ENCODE data around the gene ATP1B2. TPM values are rescaled to one million over a fixed set of nuclear protein-coding genes. Genes with fewer than 3 reads are reported as not detected.

Gene ATP1B2
- total RNA-seq, 1 donor from 2014 or later = 0.92 TPM

Other genes starting within 250 kb of the ATP1B2 start
- 69.0 TPM for gene TMEM256, start 246.8 kb upstream of the ATP1B2 start, total RNA-seq
- gene NLGN2, start 243.1 kb upstream of the ATP1B2 start, total RNA-seq = 9.3 TPM
- not detected for gene SPEM1, start 230.6 kb upstream of the ATP1B2 start, total RNA-seq
- gene SPEM2, start 225.3 kb upstream of the ATP1B2 start, total RNA-seq = not detected
- gene SPEM3, start 222.1 kb upstream of the ATP1B2 start, total RNA-seq = not detected
- gene TMEM102, start 215.5 kb upstream of the ATP1B2 start, total RNA-seq = 2.4 TPM
- gene FGF11, start 211.4 kb upstream of the ATP1B2 start, total RNA-seq = 5.4 TPM
- gene CHRNB1, start 205.9 kb upstream of the ATP1B2 start, total RNA-seq = 27.9 TPM
- 22.9 TPM for gene ZBTB4, start 171.3 kb upstream of the ATP1B2 start, total RNA-seq
- not detected for gene SLC35G6, start 169.5 kb upstream of the ATP1B2 start, total RNA-seq
- gene POLR2A, start 166.6 kb upstream of the ATP1B2 start, total RNA-seq = 71.4 TPM
- 18.0 TPM for gene TNFSF12, start 101.9 kb upstream of the ATP1B2 start, total RNA-seq
- 6.6 TPM for gene TNFSF13, start 92.2 kb upstream of the ATP1B2 start, total RNA-seq
- gene SENP3, start 89.0 kb upstream of the ATP1B2 start, total RNA-seq = 36.8 TPM
- 2.4 TPM for gene CD68, start 71.3 kb upstream of the ATP1B2 start, total RNA-seq
- 27.4 TPM for gene MPDU1, start 67.1 kb upstream of the ATP1B2 start, total RNA-seq
- gene SOX15, start 60.8 kb upstream of the ATP1B2 start, total RNA-seq = 9.6 TPM
- gene FXR2, start 36.0 kb upstream of the ATP1B2 start, total RNA-seq = 47.8 TPM
- 33.2 TPM for gene SAT2, start 23.1 kb upstream of the ATP1B2 start, total RNA-seq
- not detected for gene SHBG, start 20.8 kb upstream of the ATP1B2 start, total RNA-seq
- 23.6 TPM for gene TP53, start 36.6 kb downstream of the ATP1B2 start, total RNA-seq
- 5.2 TPM for gene WRAP53, start 37.6 kb downstream of the ATP1B2 start, total RNA-seq
- gene EFNB3, start 54.3 kb downstream of the ATP1B2 start, total RNA-seq = 2.3 TPM
- gene DNAH2, start 66.8 kb downstream of the ATP1B2 start, total RNA-seq = 0.31 TPM
- gene KDM6B, start 183.3 kb downstream of the ATP1B2 start, total RNA-seq = 8.4 TPM
- gene TMEM88, start 204.1 kb downstream of the ATP1B2 start, total RNA-seq = 4.5 TPM
- gene NAA38, start 206.6 kb downstream of the ATP1B2 start, total RNA-seq = 64.7 TPM
- gene CYB5D1, start 207.1 kb downstream of the ATP1B2 start, total RNA-seq = 12.8 TPM
- 78.9 TPM for gene CHD3, start 237.9 kb downstream of the ATP1B2 start, total RNA-seq